DMS53 (cell line): ENCODE data around the gene SEMA6B.

Experiments
- DNase-seq: peaks from one replicate; lab custom pipeline; 2025; lab: John Stamatoyannopoulos, UW

Gene SEMA6B

GRCh38 chr19:4525563-4526002 lies 33.9 kb downstream of the SEMA6B start:
- no peak for DNase-seq

- DNase-seq: peak; percentile 55
Observed at GRCh38 chr19:4524808-4525562, 34.5 kb downstream of the SEMA6B start.

- DNase-seq: peak; percentile 61
Observed at GRCh38 chr19:4523306-4524110, 36.0 kb downstream of the SEMA6B start.

GRCh38 chr19:4522291-4523002 lies 37.0 kb downstream of the SEMA6B start:
- no peak for DNase-seq

DNA sequence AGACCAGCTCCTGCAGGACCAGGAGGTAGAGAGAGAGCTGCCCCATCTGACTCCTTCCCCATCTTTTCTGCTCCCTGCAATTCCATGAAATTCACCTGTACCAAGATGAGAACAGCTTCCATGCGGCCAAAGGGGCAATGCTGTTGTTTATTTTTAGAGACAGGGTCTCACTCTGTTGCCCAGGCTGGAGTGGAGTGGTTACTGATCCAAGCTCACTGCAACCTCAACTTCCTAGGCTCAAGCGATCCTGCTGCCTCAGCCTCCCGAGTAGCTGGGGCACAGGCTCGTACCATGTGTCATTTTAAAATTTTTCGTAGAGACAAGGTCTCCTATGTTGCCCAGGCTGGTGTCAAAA lies 37.6 kb downstream of the SEMA6B start:
- DNase-seq: no peak

- no peak for DNase-seq
Observed at GRCh38 chr19:4521170-4521887, 38.2 kb downstream of the SEMA6B start.

- DNase-seq: peak; percentile 29
Observed at GRCh38 chr19:4519521-4520277, 39.8 kb downstream of the SEMA6B start.

- no peak for DNase-seq
Observed at GRCh38 chr19:4519172-4519496, 40.4 kb downstream of the SEMA6B start.

- DNase-seq: peak; percentile 56
Observed at GRCh38 chr19:4518345-4519171, 40.9 kb downstream of the SEMA6B start, which contains the start of gene PLIN4. Gene PLIN4, minus strand, starts transcription at chr19:4518486. Its CDS starts 214 bp downstream, at chr19:4518272.

GRCh38 chr19:4517451-4518057 lies 41.9 kb downstream of the SEMA6B start:
- DNase-seq: no peak

GRCh38 chr19:4516939-4517300 lies 42.6 kb downstream of the SEMA6B start:
- no peak for DNase-seq

DNA sequence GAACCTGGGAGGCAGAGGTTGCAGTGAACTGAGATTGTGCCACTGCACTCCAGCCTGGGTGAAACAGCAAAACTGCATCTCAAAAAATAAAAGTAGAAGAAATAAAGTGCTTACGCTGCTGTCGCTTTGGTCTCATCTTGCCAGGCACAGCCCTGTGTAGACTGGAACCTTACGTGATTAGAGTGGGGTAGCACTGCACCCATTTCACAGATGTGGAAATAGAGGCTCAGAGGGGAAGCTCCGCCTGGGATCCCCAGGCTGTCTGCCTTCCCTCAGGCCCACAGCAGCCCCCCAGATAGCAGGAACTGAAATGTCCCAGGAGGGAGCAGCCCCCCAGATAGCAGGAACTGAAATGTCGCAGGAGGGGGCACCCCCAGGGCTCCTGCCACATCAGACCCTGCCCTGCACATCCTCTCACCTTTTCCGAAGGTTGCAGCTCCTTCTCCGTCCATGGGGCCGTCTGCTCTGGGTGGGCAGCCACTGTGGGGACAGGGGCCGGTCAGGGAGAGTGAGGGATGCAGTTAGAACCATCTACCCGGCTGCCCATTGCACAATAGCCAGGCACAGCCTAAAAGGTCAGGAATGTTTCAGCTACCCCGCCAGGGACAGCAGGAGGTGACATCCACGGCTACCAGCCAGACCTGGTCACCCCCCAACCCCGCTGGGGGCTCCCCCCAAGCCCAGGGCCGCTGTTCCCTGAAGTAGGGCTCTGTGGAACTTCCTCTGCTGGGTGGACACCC lies 43.1 kb downstream of the SEMA6B start:
- DNase-seq: no peak

- DNase-seq: no peak
Observed at GRCh38 chr19:4515732-4516131, 43.8 kb downstream of the SEMA6B start.

- no peak for DNase-seq
Observed at GRCh38 chr19:4513248-4513647, 46.2 kb downstream of the SEMA6B start.

DNA sequence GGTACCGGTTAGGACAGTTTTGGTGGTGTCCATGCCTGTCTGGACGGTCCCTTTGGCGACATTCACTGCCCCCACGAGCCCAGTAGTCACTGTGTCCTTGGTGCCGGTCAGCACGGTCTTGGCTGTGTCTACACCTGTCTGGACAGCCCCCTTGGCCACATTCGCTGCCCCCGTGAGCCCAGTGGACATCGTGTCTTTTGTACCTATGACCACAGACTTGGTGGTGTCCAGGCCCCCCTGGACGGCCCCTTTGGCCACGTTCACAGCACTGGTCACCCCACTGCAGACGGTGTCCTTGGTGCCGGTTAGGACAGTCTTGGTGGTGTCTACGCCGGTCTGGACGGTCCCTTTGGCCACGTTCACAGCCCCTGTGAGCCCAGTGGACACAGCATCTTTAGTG lies 47.4 kb downstream of the SEMA6B start:
- no peak for DNase-seq

DNA sequence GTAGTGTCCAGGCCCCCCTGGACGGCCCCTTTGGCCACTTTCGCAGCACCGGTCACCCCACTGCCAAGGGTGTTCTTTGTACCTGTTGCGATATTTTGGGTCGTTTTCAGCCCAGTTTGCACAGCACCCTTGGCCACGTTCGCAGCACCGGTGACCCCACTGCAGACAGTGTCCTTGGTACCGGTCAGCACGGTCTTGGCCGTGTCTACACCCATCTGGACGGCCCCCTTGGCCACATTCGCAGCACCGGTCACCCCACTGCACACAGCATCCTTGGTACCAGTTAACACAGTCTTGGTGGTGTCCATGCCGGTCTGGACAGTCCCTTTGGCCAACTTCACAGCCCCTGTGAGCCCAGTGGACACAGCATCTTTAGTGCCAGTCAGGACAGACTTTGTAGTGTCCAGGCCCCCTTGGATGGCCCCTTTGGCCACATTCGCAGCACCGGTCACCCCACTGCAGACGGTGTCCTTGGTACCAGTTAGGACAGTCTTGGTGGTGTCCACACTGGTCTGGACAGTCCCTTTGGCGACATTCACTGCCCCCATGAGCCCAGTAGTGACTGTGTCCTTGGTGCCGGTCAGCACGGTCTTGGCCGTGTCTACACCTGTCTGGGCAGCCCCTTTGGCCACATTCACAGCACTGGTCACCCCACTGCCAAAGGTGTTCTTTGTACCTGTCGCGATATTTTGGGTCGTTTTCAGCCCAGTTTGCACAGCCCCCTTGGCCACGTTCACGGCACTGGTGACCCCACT lies 48.0 kb downstream of the SEMA6B start:
- no peak for DNase-seq

- no peak for DNase-seq
Observed at GRCh38 chr19:4510435-4511255, 48.8 kb downstream of the SEMA6B start.

DNA sequence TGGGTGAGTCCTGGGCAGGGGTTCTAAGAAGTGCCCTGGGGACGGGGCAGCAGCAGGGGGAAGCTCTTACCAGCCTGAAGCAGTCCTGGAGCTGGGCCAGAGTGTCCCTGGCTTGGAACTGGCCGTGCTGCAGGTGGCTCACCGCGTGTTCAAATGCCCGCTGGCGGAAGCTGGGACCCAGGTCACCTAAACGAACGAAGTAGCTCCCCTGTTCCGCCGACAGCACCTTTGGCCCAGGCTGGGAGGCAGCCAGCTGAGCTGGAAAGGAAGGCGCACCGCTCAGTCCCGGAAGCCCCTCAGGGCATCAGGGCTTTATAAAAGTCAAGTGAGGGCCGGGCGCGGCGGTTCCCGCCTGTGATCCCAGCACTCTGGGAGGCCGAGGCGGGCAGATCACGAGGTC lies 50.8 kb downstream of the SEMA6B start:
- no peak for DNase-seq
